Liver (tissue), 9 donors: ENCODE results near the gene MAPK8IP3. TPM values are rescaled to one million over a fixed set of nuclear protein-coding genes. Genes with fewer than 3 reads are reported as not detected.
"Not testable (repeated sequence)": the region's sequence is repeated elsewhere in the genome, so short reads cannot be mapped to it uniquely, and the experiment has no call there.

Experiments used
- DNase-seq: peaks from one replicate; pipeline ENCODE4 v3.0.0-alpha.2; 2017; ENCODE audit warnings: low spot score
- H3K27ac ChIP-seq, 2 donors: one replicate each; pipeline ENCODE4 v1.7.0; 2013; ENCODE audit warnings: inconsistent platforms in 2 of 2, low read length in 2 of 2, control low read depth in 1 of 2, low read depth in 1 of 2, mild to moderate bottlenecking in 1 of 2
- H3K27me3 ChIP-seq, 4 donors: one replicate each; pipeline versions ENCODE4 v1.6.1 to v1.7.0; 2013; ENCODE audit warnings: low read length in 3 of 4, inconsistent platforms in 1 of 4, mild to moderate bottlenecking in 1 of 4, moderate library complexity in 1 of 4; ENCODE audit not compliant: control insufficient read depth in 4 of 4, insufficient read depth in 4 of 4
- H3K36me3 ChIP-seq, 4 donors: one replicate each; pipeline versions ENCODE4 v1.6.1 to v1.7.0; 2013; ENCODE audit warnings: low read length in 3 of 4, mild to moderate bottlenecking in 3 of 4, low read depth in 1 of 4, moderate library complexity in 1 of 4; ENCODE audit not compliant: control insufficient read depth in 4 of 4, insufficient read depth in 3 of 4
- H3K4me1 ChIP-seq, 4 donors: one replicate each; pipeline versions ENCODE4 v1.6.1 to v1.7.0; 2013; ENCODE audit warnings: low read length in 3 of 4, mild to moderate bottlenecking in 3 of 4, moderate library complexity in 1 of 4; ENCODE audit not compliant: control insufficient read depth in 4 of 4, insufficient read depth in 4 of 4
- H3K4me3 ChIP-seq, 3 donors: one replicate each; pipeline versions ENCODE4 v1.6.1 to v1.7.0; 2013; ENCODE audit warnings: low read length in 3 of 3, control low read depth in 1 of 3, low read depth in 1 of 3, mild to moderate bottlenecking in 1 of 3
- H3K9ac ChIP-seq, 2 donors: one replicate each; pipeline ENCODE4 v1.7.0; 2013; ENCODE audit warnings: low read length in 2 of 2, mild to moderate bottlenecking in 2 of 2, moderate library complexity in 2 of 2, control low read depth in 1 of 2, low read depth in 1 of 2
- H3K9me3 ChIP-seq, 4 donors: one replicate each; pipeline versions ENCODE4 v1.6.1 to v1.7.0; 2013; ENCODE audit warnings: low read length in 3 of 4; ENCODE audit not compliant: control insufficient read depth in 4 of 4
- ATF3 ChIP-seq: IDR thresholded peaks from 2 replicates; pipeline ENCODE4 v1.6.1; 2016; ENCODE audit warnings: antibody characterized with exemption
- CTCF ChIP-seq: fragments of 150-350 bp; IDR thresholded peaks from 2 replicates; pipeline ENCODE4 v1.5.1; 2017; ENCODE audit warnings: improper control_type of control experiment, low read depth, low read length; ENCODE audit not compliant: missing input control
- FOXA1 ChIP-seq: IDR thresholded peaks from 2 replicates; pipeline ENCODE4 v1.6.1; 2016; ENCODE audit warnings: antibody characterized with exemption
- FOXA2 ChIP-seq: IDR thresholded peaks from 2 replicates; pipeline ENCODE4 v1.6.1; 2016; ENCODE audit warnings: antibody characterized with exemption
- HNF4A ChIP-seq, 2 donors: conservative IDR thresholded peaks; 2 replicates each; pipeline ENCODE4 v1.6.1; 2016; ENCODE audit warnings: antibody characterized with exemption in 2 of 2, mild to moderate bottlenecking in 2 of 2
- HNF4G ChIP-seq: IDR thresholded peaks from 2 replicates; pipeline ENCODE4 v1.6.1; 2016; ENCODE audit warnings: antibody characterized with exemption
- JUND ChIP-seq, 2 donors: IDR thresholded peaks; 2 replicates each; pipeline ENCODE4 v1.6.1; 2016; ENCODE audit warnings: antibody characterized with exemption in 2 of 2
- MAX ChIP-seq: IDR thresholded peaks from 2 replicates; pipeline ENCODE4 v1.6.1; 2016; ENCODE audit warnings: antibody characterized with exemption
- NR2F2 ChIP-seq: IDR thresholded peaks from 2 replicates; pipeline ENCODE4 v1.6.1; 2016; ENCODE audit warnings: antibody characterized with exemption
- REST ChIP-seq: IDR thresholded peaks from 2 replicates; pipeline ENCODE4 v1.6.1; 2016; ENCODE audit warnings: antibody characterized with exemption, mild to moderate bottlenecking
- RXRA ChIP-seq, 2 donors: IDR thresholded peaks; 2 replicates each; pipeline ENCODE4 v1.6.1; 2017 to 2018; ENCODE audit warnings: antibody characterized with exemption in 2 of 2, mild to moderate bottlenecking in 1 of 2
- SP1 ChIP-seq: IDR thresholded peaks from 2 replicates; pipeline ENCODE4 v1.6.1; 2018; ENCODE audit warnings: antibody characterized with exemption, mild to moderate bottlenecking
- TAF1 ChIP-seq: conservative IDR thresholded peaks from 2 replicates; pipeline ENCODE4 v1.6.1; 2016; ENCODE audit warnings: antibody characterized with exemption, mild to moderate bottlenecking
- YY1 ChIP-seq: IDR thresholded peaks from 2 replicates; pipeline ENCODE4 v1.6.1; 2016; ENCODE audit warnings: antibody characterized with exemption, mild to moderate bottlenecking
- WGBS: extraction: QIAGEN DNeasy Blood & Tissue Kit; methylation state at CpG from one replicate; pipeline ENCODE4 v1.1.7; 2013; 5-methylcytosine and 5-hydroxymethylcytosine counted together
- polyA plus RNA-seq, 2 donors: library from polyadenylated mRNA; stranded (reverse) in 1 of 2; unstranded in 1 of 2; fragments of 200-250 nt in 1 of 2; fragments of >200 nt in 1 of 2; fragmentation: Nextera tagmentation in 1 of 2; extraction: Ambion mirVana in 1 of 2; gene quantifications; one replicate each; pipeline versions ENCODE4 v1.2.1 to v1.2.3, GENCODE V29; 2013 to 2015
- total RNA-seq, 2 donors: library from RNA; depleted of rRNA; stranded (reverse); fragments of >200 nt; gene quantifications; one replicate each; pipeline ENCODE4 v1.2.3, GENCODE V29; 2014
- TF ChIP-seq, protein P1 (sequence below): IDR thresholded peaks from 2 replicates; pipeline ENCODE4 v1.6.1; 2016; ENCODE audit warnings: antibody characterized with exemption
- donor health status: healthy.
- donor health status: healthy.
- donor health status: healthy.
- donor health status: healthy.
- donor health status: healthy.

MAPK8IP3 gene
- total and polyA plus RNA-seq, 4 donors = 4.1 to 43.0 (median 9.3) TPM

- peaks cover 0 to 53% (median 25%) of the 10 kb centered on the region in 4 donors for H3K36me3 ChIP-seq
- 92% methylated on average over 14 of the region's 14 CpGs for WGBS
These were observed 26.1 kb downstream of the MAPK8IP3 start for GRCh38 chr16:1732071-1732470.

DNA sequence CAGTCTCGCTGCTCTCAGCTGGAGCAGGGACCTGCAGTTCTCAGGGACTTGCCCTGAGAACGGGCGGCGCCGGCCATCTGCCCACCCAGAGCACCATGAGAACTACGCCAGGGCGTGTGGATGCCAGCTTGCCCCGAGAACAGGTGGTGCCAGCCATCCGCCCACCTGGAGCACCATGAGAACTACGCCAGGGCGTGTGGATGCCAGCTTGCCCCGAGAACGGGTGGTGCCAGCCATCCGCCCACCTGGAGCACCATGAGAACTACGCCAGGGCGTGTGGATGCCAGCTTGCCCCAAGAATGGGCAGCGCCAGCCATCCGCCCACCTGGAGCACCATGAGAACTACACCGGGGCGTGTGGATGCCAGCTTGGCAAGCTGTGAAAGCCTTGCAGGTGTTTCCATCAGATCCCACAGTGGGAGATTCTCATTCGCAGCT, 26.6 kb downstream of the MAPK8IP3 start:
- H3K4me1 ChIP-seq, H3K27me3 ChIP-seq, H3K27ac ChIP-seq, DNase-seq, H3K9ac ChIP-seq, H3K4me3 ChIP-seq, H3K9me3 ChIP-seq: not testable (repeated sequence)
- WGBS = 95% methylated on average over 21 of the region's 21 CpGs
- peaks cover 0 to 50% (median 24%) of the 10 kb centered on the region in 4 donors for H3K36me3 ChIP-seq

More at GRCh38 chr16:1732071-1732470, 26.1 kb downstream of the MAPK8IP3 start:
- Histone ChIP-seq H3K4me3 (no peak overlapping the region), H3K27me3 (no peaks in the 10 kb centered on the region), H3K27ac (no peak overlapping the region), H3K9ac (no peak overlapping the region), H3K4me1 (no peaks in the 10 kb centered on the region), H3K9me3 (no peaks in the 10 kb centered on the region)
- no peak for TF ChIP-seq REST
- no peak for TF ChIP-seq FOXA1
- TF ChIP-seq CTCF = no peak
- TF ChIP-seq ATF3 = no peak
- TF ChIP-seq, protein P1, sequence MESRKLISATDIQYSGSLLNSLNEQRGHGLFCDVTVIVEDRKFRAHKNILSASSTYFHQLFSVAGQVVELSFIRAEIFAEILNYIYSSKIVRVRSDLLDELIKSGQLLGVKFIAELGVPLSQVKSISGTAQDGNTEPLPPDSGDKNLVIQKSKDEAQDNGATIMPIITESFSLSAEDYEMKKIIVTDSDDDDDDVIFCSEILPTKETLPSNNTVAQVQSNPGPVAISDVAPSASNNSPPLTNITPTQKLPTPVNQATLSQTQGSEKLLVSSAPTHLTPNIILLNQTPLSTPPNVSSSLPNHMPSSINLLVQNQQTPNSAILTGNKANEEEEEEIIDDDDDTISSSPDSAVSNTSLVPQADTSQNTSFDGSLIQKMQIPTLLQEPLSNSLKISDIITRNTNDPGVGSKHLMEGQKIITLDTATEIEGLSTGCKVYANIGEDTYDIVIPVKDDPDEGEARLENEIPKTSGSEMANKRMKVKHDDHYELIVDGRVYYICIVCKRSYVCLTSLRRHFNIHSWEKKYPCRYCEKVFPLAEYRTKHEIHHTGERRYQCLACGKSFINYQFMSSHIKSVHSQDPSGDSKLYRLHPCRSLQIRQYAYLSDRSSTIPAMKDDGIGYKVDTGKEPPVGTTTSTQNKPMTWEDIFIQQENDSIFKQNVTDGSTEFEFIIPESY = no peak
- no peak for TF ChIP-seq RXRA (IDR thresholded peaks at IDR 0.05)
- no peak for TF ChIP-seq MAX
- no peak for TF ChIP-seq HNF4G
- no peak for TF ChIP-seq TAF1
- no peak for TF ChIP-seq FOXA2
- TF ChIP-seq HNF4A (conservative IDR thresholded peaks at IDR 0.05) = no peak
- TF ChIP-seq YY1 = no peak
- no peak for TF ChIP-seq NR2F2
- no peak for TF ChIP-seq SP1
- TF ChIP-seq JUND (IDR thresholded peaks at IDR 0.05) = no peak
- no peak for DNase-seq
